Measurements from ENCODE around the gene BARHL1. TPM values are rescaled to one million over a fixed set of nuclear protein-coding genes. Genes with fewer than 3 reads are reported as not detected.

Gene BARHL1
- polyA plus RNA-seq, 3 donors: not detected

Other genes with a start within 250 kb of the BARHL1 start
- gene SETX, start 227.6 kb upstream of the BARHL1 start, polyA plus RNA-seq (ENCODE audit: insufficient read length in 3 of 3): 10 to 100 TPM; 45.4 to 49.3 (median 46.9) TPM
- gene TTF1, start 175.8 kb upstream of the BARHL1 start, polyA plus RNA-seq (ENCODE audit: insufficient read length in 3 of 3): 10 to 100 TPM; 19.7 to 21.2 (median 20.2) TPM
- under 1 TPM; 0.64 to 0.94 (median 0.91) TPM for gene CFAP77, start 172.4 kb upstream of the BARHL1 start, polyA plus RNA-seq (ENCODE audit: insufficient read length in 3 of 3)
- 10 to 100 TPM; 15.6 to 17.4 (median 17.3) TPM for gene DDX31, start 87.4 kb downstream of the BARHL1 start, polyA plus RNA-seq (ENCODE audit: insufficient read length in 3 of 3)
- gene GTF3C4, start 87.9 kb downstream of the BARHL1 start, polyA plus RNA-seq (ENCODE audit: insufficient read length in 3 of 3): 10 to 100 TPM; 27.6 to 27.7 (median 27.7) TPM